DOHH2 (cell line): Measurements from ENCODE around the gene FOXC2.

ENCODE experiments used
- CTCF ChIP-seq: fragments of 200-600 bp; sonication (generic); IDR thresholded peaks from one replicate; pipeline ENCODE4 v1.5.1; 2014; ENCODE audit warnings: antibody characterized with exemption, mild to moderate bottlenecking, low read depth, low read length; ENCODE audit not compliant: poor library complexity, severe bottlenecking
- EZH2phosphoT487 ChIP-seq: fragments of 200-600 bp; sonication (generic); IDR thresholded peaks from 2 replicates; pipeline ENCODE4 v1.6.1; 2017; ENCODE audit warnings: borderline replicate concordance, mild to moderate bottlenecking, antibody characterized with exemption, low read length, moderate library complexity, mixed read lengths

GRCh38 chr16:86547286-86547685 is 19.3 kb upstream of the FOXC2 start:
- TF ChIP-seq CTCF (no peak), EZH2phosphoT487 (no peak)
